Fibroblast of lung (primary cell): ENCODE data around the gene TNFRSF21.
"Not testable (repeated sequence)": the region's sequence is repeated elsewhere in the genome, so short reads cannot be mapped to it uniquely, and the experiment has no call there.

Source experiments
- EZH2 ChIP-seq: IDR thresholded peaks from 2 replicates; pipeline ENCODE4 v1.5.1; 2012; ENCODE audit warnings: low read length, control low read depth, mild to moderate bottlenecking; ENCODE audit errors: missing control alignments
- TF ChIP-seq, protein P1 (sequence below), 2 donors: IDR thresholded peaks in 1 of 2; conservative IDR thresholded peaks in 1 of 2; 1 replicate in 1 of 2; 2 replicates in 1 of 2; pipeline ENCODE4 v1.5.1; 2011 to 2012; ENCODE audit warnings: low read length in 2 of 2, control low read depth in 1 of 2, inconsistent platforms in 1 of 2, low read depth in 1 of 2, mild to moderate bottlenecking in 1 of 2

DNA sequence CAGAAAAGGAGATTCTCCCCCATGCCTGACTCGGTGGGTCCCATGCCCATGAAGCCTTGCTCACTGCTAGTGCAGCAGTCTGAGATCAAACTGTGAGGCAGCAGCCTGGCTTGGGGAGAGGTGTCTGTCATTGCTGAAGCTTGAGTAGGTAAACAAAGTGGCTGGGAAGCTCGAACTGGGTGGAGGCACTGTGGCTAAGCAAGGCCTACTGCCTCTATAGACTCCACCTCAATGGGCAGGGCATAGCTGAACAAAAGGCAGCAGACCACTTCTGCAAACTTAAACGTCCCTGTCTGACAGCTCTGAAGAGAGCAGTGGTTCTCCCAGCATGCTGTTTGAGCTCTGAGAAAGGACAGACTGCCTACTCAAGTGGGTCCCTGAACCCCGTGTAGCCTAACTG lies 18.4 kb upstream of the TNFRSF21 start:
- TF ChIP-seq, protein P1, sequence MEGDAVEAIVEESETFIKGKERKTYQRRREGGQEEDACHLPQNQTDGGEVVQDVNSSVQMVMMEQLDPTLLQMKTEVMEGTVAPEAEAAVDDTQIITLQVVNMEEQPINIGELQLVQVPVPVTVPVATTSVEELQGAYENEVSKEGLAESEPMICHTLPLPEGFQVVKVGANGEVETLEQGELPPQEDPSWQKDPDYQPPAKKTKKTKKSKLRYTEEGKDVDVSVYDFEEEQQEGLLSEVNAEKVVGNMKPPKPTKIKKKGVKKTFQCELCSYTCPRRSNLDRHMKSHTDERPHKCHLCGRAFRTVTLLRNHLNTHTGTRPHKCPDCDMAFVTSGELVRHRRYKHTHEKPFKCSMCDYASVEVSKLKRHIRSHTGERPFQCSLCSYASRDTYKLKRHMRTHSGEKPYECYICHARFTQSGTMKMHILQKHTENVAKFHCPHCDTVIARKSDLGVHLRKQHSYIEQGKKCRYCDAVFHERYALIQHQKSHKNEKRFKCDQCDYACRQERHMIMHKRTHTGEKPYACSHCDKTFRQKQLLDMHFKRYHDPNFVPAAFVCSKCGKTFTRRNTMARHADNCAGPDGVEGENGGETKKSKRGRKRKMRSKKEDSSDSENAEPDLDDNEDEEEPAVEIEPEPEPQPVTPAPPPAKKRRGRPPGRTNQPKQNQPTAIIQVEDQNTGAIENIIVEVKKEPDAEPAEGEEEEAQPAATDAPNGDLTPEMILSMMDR (conservative IDR thresholded peaks at IDR 0.05 in 1 of 2, IDR thresholded peaks at IDR 0.05 in 1 of 2; ENCODE audit: low read depth in 1 of 2, low read length in 2 of 2), result not testable (repeated sequence)
- TF ChIP-seq EZH2, result not testable (repeated sequence)
